ENCODE measurements around the gene CDK2AP2. TPM values are rescaled to one million over a fixed set of nuclear protein-coding genes. Genes with fewer than 3 reads are reported as not detected.

Gene CDK2AP2
- total and polyA plus RNA-seq, 2 of the 8 experiments (the other 6 are each of a cell fraction or from before 2014, with no cell fraction given) = 49.6 to 65.1 TPM

- Histone ChIP-seq H3K23me2 (ENCODE audit: low read depth, low read length) (no peaks in the 10 kb centered on the region), H2AK5ac (ENCODE audit: low read depth, low read length) (no peak overlapping the region), H3K4me2 (ENCODE audit: insufficient read depth in 1 of 2, low read depth in 2 of 2, low read length in 2 of 2) (no peak overlapping the region), H3K9ac (replicated peaks in 1 of 4; ENCODE audit: extremely low read depth in 1 of 4, low read depth in 3 of 4, low read length in 3 of 4) (no peak overlapping the region), H3K14ac (ENCODE audit: insufficient read length) (no peak overlapping the region), H3K18ac (ENCODE audit: extremely low read depth, low read length) (no peak overlapping the region), H3K79me1 (ENCODE audit: low read depth, low read length) (no peaks in the 10 kb centered on the region), H2BK15ac (ENCODE audit: low read length) (no peak overlapping the region), H2AFZ (ENCODE audit: low read length) (no peak overlapping the region), H4K8ac (ENCODE audit: extremely low read depth, insufficient read depth, low read length) (no peak overlapping the region), H3K56ac (replicated peaks; ENCODE audit: insufficient read length, low read depth, low read length) (no peak overlapping the region), H3K9me3 (ENCODE audit: insufficient read depth in 2 of 2, low read depth in 1 of 2, low read length in 1 of 2) (no peaks in the 10 kb centered on the region), H3K4me3 (ENCODE audit: extremely low read depth in 1 of 4, insufficient read depth in 2 of 4, low read depth in 3 of 4, low read length in 4 of 4) (no peak overlapping the region), H4K5ac (ENCODE audit: insufficient read length, low read depth, low read length) (no peak overlapping the region), H3K4ac (replicated peaks; ENCODE audit: insufficient read length, low read depth, low read length) (no peak overlapping the region), H2BK12ac (ENCODE audit: low read depth, low read length) (no peak overlapping the region), H2BK5ac (ENCODE audit: low read depth, low read length) (no peak overlapping the region), H3K23ac (ENCODE audit: insufficient read length) (no peak overlapping the region), H3K36me3 (ENCODE audit: control insufficient read depth in 2 of 4, insufficient read depth in 4 of 4, low read length in 3 of 4) (peaks cover 2 to 21% (median 14%) of the 10 kb centered on the region in 4 experiments; a peak in 6 of 8 replicates), H2BK20ac (ENCODE audit: low read length) (no peak overlapping the region), H4K91ac (replicated peaks; ENCODE audit: insufficient read length, low read length) (no peak overlapping the region), H3K27me3 (replicated peaks in 1 of 4; ENCODE audit: control insufficient read depth in 3 of 4, extremely low read depth in 1 of 4, insufficient read depth in 3 of 4, low read length in 3 of 4) (no peaks in the 10 kb centered on the region), H3K4me1 (replicated peaks in 1 of 4; ENCODE audit: control insufficient read depth in 3 of 4, insufficient read depth in 4 of 4, low read length in 3 of 4) (peaks cover 0 to 8% (median 0%) of the 10 kb centered on the region in 4 experiments; a peak in 2 of 7 replicates), H2BK120ac (replicated peaks; ENCODE audit: low read depth, low read length) (no peak overlapping the region), H3K79me2 (ENCODE audit: control insufficient read depth in 1 of 2, insufficient read depth in 2 of 2, low read length in 2 of 2) (no peaks in the 10 kb centered on the region), H4K20me1 (replicated peaks in 1 of 2; ENCODE audit: control insufficient read depth in 1 of 2, insufficient read depth in 2 of 2, low read length in 2 of 2) (peaks cover 0 to 15% of the 10 kb centered on the region in 2 experiments), H3K27ac (ENCODE audit: low read depth, low read length) (no peak overlapping the region)
- TF ChIP-seq EP300 (IDR thresholded peaks at IDR 0.05; ENCODE audit: borderline replicate concordance in 1 of 2, low read depth in 2 of 2, low read length in 2 of 2) (no peak), RBBP5 (IDR thresholded peaks at IDR 0.05; ENCODE audit: borderline replicate concordance, low read depth, low read length) (no peak), HDAC2 (IDR thresholded peaks at IDR 0.05; ENCODE audit: borderline replicate concordance in 1 of 2, low read depth in 2 of 2, low read length in 2 of 2) (no peak), PHF8 (conservative IDR thresholded peaks at IDR 0.05; ENCODE audit: low read depth, low read length) (no peak), EGR1 (IDR thresholded peaks at IDR 0.05; ENCODE audit: borderline replicate concordance, low read depth, low read length) (no peak), CHD1 (IDR thresholded peaks at IDR 0.05; ENCODE audit: low read depth, low read length) (no peak)
- TF ChIP-seq, protein P1, sequence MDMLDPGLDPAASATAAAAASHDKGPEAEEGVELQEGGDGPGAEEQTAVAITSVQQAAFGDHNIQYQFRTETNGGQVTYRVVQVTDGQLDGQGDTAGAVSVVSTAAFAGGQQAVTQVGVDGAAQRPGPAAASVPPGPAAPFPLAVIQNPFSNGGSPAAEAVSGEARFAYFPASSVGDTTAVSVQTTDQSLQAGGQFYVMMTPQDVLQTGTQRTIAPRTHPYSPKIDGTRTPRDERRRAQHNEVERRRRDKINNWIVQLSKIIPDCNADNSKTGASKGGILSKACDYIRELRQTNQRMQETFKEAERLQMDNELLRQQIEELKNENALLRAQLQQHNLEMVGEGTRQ (IDR thresholded peaks at IDR 0.05; ENCODE audit: low read length) = no peak
- DNase-seq (ENCODE audit: low read depth in 1 of 2, low spot score in 2 of 2) = no peak
- 90% methylated on average over 23 of the region's 23 CpGs; no CpG with 5 or more reads in 1 of the 2 experiments for WGBS, 2 experiments (ENCODE audit: extremely low coverage in 1 of 2, insufficient coverage in 1 of 2, insufficient read length in 1 of 2, insufficient replicate concordance in 2 of 2, low coverage in 1 of 2, low lambda C conversion rate in 2 of 2, missing lambda C conversion rate in 1 of 2)
- FAIRE-seq = no peak
- POLR2A ChIA-PET (ENCODE audit: partially characterized antibody) = interaction anchor here (1.0 to 2.5 kb wide), 7 partner anchors 11 to 104 kb away, joined by 3 to 9 read pairs (median 3); partner anchors contain the start of genes PITPNM1, PTPRCAP and TMEM134
- CTCF ChIA-PET (ENCODE audit: partially characterized antibody) = interaction anchor here (0.7 to 2.6 kb wide), 6 partner anchors 16 to 604 kb away, joined by 3 to 7 read pairs (median 3); no protein-coding TSS in a partner anchor
These were observed 17.9 kb downstream of the CDK2AP2 start for GRCh38 chr11:67489885-67490726.
